ENCODE results near the gene REXO2. TPM values are rescaled to one million over a fixed set of nuclear protein-coding genes. Genes with fewer than 3 reads are reported as not detected.

REXO2 gene
- total and polyA plus RNA-seq, 12 donors: 85.4 to 204 (median 167) TPM

DNA sequence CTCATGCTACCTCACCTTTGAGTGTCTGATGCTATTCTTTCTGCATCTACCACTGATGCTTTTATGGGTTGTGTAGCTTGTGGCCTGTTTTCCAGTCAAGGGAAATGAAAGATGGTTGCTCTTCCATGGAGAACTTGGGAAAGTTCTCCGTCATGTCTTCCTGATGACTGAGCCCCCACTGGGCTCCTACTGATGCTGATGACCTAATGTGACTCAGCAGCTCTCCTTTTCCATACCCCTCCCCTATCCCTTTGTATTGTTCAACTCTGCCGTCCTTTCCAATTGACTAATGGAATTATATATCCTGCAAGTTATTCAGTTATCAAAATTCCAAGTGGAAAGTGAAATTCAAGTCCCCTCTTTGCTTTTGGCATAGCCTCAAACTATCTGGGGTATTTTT, 44.7 kb downstream of the REXO2 start:
- 80 to 87% methylated on average over 2 of the region's 2 CpGs for WGBS, 2 donors
- H3K36me3 ChIP-seq: no peaks in the 10 kb centered on the region
- TF ChIP-seq, protein P1, sequence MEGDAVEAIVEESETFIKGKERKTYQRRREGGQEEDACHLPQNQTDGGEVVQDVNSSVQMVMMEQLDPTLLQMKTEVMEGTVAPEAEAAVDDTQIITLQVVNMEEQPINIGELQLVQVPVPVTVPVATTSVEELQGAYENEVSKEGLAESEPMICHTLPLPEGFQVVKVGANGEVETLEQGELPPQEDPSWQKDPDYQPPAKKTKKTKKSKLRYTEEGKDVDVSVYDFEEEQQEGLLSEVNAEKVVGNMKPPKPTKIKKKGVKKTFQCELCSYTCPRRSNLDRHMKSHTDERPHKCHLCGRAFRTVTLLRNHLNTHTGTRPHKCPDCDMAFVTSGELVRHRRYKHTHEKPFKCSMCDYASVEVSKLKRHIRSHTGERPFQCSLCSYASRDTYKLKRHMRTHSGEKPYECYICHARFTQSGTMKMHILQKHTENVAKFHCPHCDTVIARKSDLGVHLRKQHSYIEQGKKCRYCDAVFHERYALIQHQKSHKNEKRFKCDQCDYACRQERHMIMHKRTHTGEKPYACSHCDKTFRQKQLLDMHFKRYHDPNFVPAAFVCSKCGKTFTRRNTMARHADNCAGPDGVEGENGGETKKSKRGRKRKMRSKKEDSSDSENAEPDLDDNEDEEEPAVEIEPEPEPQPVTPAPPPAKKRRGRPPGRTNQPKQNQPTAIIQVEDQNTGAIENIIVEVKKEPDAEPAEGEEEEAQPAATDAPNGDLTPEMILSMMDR (IDR thresholded peaks at IDR 0.05): no peak
- no peak for ATAC-seq
- H3K9me3 ChIP-seq: no peaks in the 10 kb centered on the region
- no peak for DNase-seq
- no peak overlapping the region for H3K4me3 ChIP-seq
- no peak overlapping the region for H3K27ac ChIP-seq
- H3K4me1 ChIP-seq: no peaks in the 10 kb centered on the region
- H3K27me3 ChIP-seq: no peaks in the 10 kb centered on the region
- intact Hi-C loops (cut with DNase I): no loop called here

DNA sequence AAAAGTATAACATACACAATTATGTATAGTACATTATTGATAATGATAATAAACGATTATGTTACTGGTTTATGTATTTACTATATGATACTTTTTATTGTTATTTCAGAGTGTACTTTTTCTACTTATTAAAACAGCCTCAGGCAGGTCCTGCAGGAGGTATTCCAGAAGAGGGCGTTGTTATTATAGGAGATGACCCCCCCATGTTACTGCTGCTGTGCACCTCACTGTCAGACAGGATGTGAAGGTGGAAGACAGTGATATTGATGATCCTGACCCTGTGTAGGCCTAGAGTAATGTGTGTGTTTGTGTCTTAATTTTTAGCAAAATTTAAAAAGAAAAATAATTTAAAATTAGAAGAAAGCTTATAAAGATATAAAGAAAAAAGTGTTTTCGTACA, 57.6 kb downstream of the REXO2 start:
- Histone ChIP-seq H3K27ac (no peak overlapping the region), H3K27me3 (no peaks in the 10 kb centered on the region), H3K4me3 (no peak overlapping the region), H3K4me1 (no peaks in the 10 kb centered on the region), H3K9me3 (peaks cover 0 to 13% (median 0%) of the 10 kb centered on the region in 11 donors), H3K36me3 (no peaks in the 10 kb centered on the region)
- 86% methylated on average over 3 of the region's 3 CpGs for WGBS, 2 donors
- DNase-seq (no peak), ATAC-seq (no peak)
- TF ChIP-seq, protein P1 (IDR thresholded peaks at IDR 0.05): no peak
- intact Hi-C loops (cut with DNase I): no loop called here

DNA sequence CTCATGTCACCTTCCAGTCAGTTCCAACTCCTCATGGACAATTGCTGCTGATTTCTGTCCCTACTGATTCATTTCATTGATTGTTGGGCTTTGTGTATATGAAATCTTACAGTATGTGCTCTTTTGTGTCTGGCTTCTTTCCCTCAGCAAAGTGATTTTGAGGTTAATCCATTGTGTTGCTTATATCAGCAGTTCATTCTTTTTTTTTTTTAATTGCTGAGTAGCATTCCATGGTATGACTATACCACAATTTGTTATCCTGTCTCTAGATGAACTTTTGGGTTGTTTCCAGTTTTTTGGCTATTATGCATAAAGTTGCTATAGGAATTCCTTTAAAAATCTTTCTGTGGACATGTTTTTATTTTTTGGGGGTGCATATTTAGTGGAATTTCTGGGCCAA, 60.5 kb downstream of the REXO2 start:
- DNase-seq: no peak
- no peaks in the 10 kb centered on the region for H3K27me3 ChIP-seq
- no peaks in the 10 kb centered on the region for H3K4me1 ChIP-seq
- no peak overlapping the region for H3K27ac ChIP-seq
- H3K36me3 ChIP-seq: no peaks in the 10 kb centered on the region
- ATAC-seq: no peak
- TF ChIP-seq, protein P1 (IDR thresholded peaks at IDR 0.05): no peak
- H3K9me3 ChIP-seq: no peaks in the 10 kb centered on the region
- no peak overlapping the region for H3K4me3 ChIP-seq
- intact Hi-C loops (cut with DNase I): no loop called here

Other genes with a start within 250 kb of the REXO2 start
- gene NNMT, start 143.1 kb upstream of the REXO2 start, total RNA-seq: 100 to 1,000 TPM in 1 of 10 donors, 10 to 100 TPM in 8, 1 to 10 TPM in 1; 6.9 to 111 (median 19.8) TPM
- 100 to 1,000 TPM in 1 of 2 donors, 10 to 100 TPM in 1; 83.2 to 114 TPM for gene NNMT, start 143.1 kb upstream of the REXO2 start, polyA plus RNA-seq
- gene C11orf71, start 39.0 kb upstream of the REXO2 start, total RNA-seq: 10 to 100 TPM in 7 of 10 donors, 1 to 10 TPM in 3; 7.1 to 14.4 (median 10.9) TPM
- gene C11orf71, start 39.0 kb upstream of the REXO2 start, polyA plus RNA-seq: 10 to 100 TPM in 1 of 2 donors, 1 to 10 TPM in 1; 3.7 to 10.5 TPM
- 10 to 100 TPM; 16.8 to 29.3 (median 21.3) TPM for gene RBM7, start 38.8 kb upstream of the REXO2 start, total RNA-seq
- 1 to 10 TPM; 3.9 to 7.9 TPM for gene RBM7, start 38.8 kb upstream of the REXO2 start, polyA plus RNA-seq
- gene NXPE1, start 120.4 kb downstream of the REXO2 start, total RNA-seq: not detected
- under 1 TPM in 1 of 2 donors, not detected in 1; 0.03 TPM for gene NXPE1, start 120.4 kb downstream of the REXO2 start, polyA plus RNA-seq
- gene NXPE4, start 156.3 kb downstream of the REXO2 start, total RNA-seq: not detected
- gene NXPE4, start 156.3 kb downstream of the REXO2 start, polyA plus RNA-seq: not detected
- gene NXPE2, start 239.1 kb downstream of the REXO2 start, total RNA-seq: under 1 TPM in 7 of 10 donors, not detected in 3; 0.13 to 0.59 (median 0.21) TPM
- under 1 TPM in 1 of 2 donors, not detected in 1; 0.04 TPM for gene NXPE2, start 239.1 kb downstream of the REXO2 start, polyA plus RNA-seq